Measurements from ENCODE around the gene DNMT3A. TPM values are rescaled to one million over a fixed set of nuclear protein-coding genes. Genes with fewer than 3 reads are reported as not detected.

The DNMT3A gene
- total RNA-seq, 1 experiment from 2014 or later = 215 TPM

DNA sequence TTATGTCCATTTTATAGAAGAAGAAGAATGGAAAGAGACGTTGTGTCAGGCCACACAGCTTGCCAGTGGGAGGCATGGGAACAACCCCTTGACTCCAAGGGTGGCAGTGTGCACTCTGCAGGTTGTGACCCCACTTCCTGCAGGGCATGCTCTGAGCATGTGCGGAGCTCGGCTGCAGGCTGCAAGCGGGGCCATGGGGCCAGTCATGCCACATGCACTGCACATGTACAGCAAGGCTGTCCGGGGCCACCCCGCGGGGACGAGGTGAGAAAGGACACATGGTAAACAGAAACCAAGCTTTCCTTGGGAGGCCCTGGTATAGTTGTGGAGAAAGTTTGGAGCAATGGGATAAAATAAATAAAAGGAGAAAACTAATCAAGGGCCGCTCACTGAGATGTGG, 47.4 kb upstream of the DNMT3A start:
- Histone ChIP-seq H2BK120ac (ENCODE audit: low read depth, low read length, poor library complexity, severe bottlenecking) (no peak overlapping the region), H3K9me3 (ENCODE audit: control insufficient read depth, low read depth, low read length) (no peaks in the 10 kb centered on the region), H3K79me2 (ENCODE audit: insufficient read depth, low read length) (no peaks in the 10 kb centered on the region), H3K56ac (ENCODE audit: insufficient read length, low read depth, low read length) (no peak overlapping the region), H3T11ph (ENCODE audit: low read length) (no peak overlapping the region), H2BK15ac (ENCODE audit: low read depth, low read length) (no peak overlapping the region), H3K4me2 (ENCODE audit: insufficient read depth, insufficient read length, low read length) (no peak overlapping the region), H2BK20ac (ENCODE audit: low read depth, low read length, poor library complexity, severe bottlenecking) (no peak overlapping the region), H3K4me1 (ENCODE audit: insufficient read depth, low read length) (no peaks in the 10 kb centered on the region), H3K23me2 (ENCODE audit: insufficient read length, low read depth, low read length, poor library complexity, severe bottlenecking) (no peaks in the 10 kb centered on the region), H3K79me1 (ENCODE audit: insufficient read depth, low read depth, low read length, poor library complexity, severe bottlenecking) (no peaks in the 10 kb centered on the region), H3K14ac (ENCODE audit: insufficient read depth, low read length) (no peak overlapping the region), H3K18ac (ENCODE audit: insufficient read length, low read depth, low read length) (no peak overlapping the region), H4K5ac (ENCODE audit: insufficient read length, low read depth, low read length) (no peak overlapping the region), H4K20me1 (ENCODE audit: control insufficient read depth, insufficient read depth, insufficient read length) (no peaks in the 10 kb centered on the region), H3K27me3 (ENCODE audit: insufficient read depth, low read length) (no peaks in the 10 kb centered on the region), H4K91ac (ENCODE audit: insufficient read length, low read depth, low read length) (no peak overlapping the region), H2AK5ac (ENCODE audit: insufficient read length, low read length) (no peak overlapping the region), H2AFZ (ENCODE audit: low read length) (no peak overlapping the region), H3K9ac (ENCODE audit: extremely low read depth, insufficient read length, low read length) (no peak overlapping the region), H3K4ac (ENCODE audit: low read depth, low read length) (no peak overlapping the region), H2BK12ac (ENCODE audit: insufficient read length, low read depth, low read length) (no peak overlapping the region), H2BK5ac (ENCODE audit: insufficient read length, low read length) (no peak overlapping the region), H3K27ac (ENCODE audit: insufficient read length, low read depth, low read length) (no peak overlapping the region), H3K23ac (ENCODE audit: insufficient read length, low read depth, low read length) (no peak overlapping the region), H4K8ac (replicated peaks; ENCODE audit: insufficient read length, low read depth, low read length) (no peak overlapping the region)
- no peak for DNase-seq
- H3K4me3 Mint-ChIP-seq = no peak overlapping the region
- peaks cover 11 to 17% of the 10 kb centered on the region in 2 experiments; a peak in 3 of 4 replicates for H3K4me1 Mint-ChIP-seq
- peaks cover 18 to 30% (median 20%) of the 10 kb centered on the region in 3 experiments for H3K36me3 Mint-ChIP-seq (ENCODE audit: insufficient read depth in 1 of 3, low read depth in 3 of 3)
- WGBS (ENCODE audit: extremely low coverage, insufficient read length, low lambda C conversion rate) = no CpG with 5 or more reads among the region's 9 CpGs
- no peaks in the 10 kb centered on the region for H3K9me3 Mint-ChIP-seq
- no peak overlapping the region; a peak in 1 of 7 replicates for H3K27ac Mint-ChIP-seq
- no peaks in the 10 kb centered on the region for H3K27me3 Mint-ChIP-seq (ENCODE audit: low read depth)
- TF ChIP-seq, protein P1, sequence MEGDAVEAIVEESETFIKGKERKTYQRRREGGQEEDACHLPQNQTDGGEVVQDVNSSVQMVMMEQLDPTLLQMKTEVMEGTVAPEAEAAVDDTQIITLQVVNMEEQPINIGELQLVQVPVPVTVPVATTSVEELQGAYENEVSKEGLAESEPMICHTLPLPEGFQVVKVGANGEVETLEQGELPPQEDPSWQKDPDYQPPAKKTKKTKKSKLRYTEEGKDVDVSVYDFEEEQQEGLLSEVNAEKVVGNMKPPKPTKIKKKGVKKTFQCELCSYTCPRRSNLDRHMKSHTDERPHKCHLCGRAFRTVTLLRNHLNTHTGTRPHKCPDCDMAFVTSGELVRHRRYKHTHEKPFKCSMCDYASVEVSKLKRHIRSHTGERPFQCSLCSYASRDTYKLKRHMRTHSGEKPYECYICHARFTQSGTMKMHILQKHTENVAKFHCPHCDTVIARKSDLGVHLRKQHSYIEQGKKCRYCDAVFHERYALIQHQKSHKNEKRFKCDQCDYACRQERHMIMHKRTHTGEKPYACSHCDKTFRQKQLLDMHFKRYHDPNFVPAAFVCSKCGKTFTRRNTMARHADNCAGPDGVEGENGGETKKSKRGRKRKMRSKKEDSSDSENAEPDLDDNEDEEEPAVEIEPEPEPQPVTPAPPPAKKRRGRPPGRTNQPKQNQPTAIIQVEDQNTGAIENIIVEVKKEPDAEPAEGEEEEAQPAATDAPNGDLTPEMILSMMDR (conservative IDR thresholded peaks at IDR 0.05) = no peak

All from H9 (cell line).